HG02970 (cell line): Measurements from ENCODE around the gene C3orf20.
"Not testable (repeated sequence)": the region's sequence is repeated elsewhere in the genome, so short reads cannot be mapped to it uniquely, and the experiment has no call there.

ENCODE experiments used
- ATAC-seq: cut with Tn5 transposase; IDR thresholded peaks from one replicate; pipeline ENCODE4 v1.9.1; 2021; ENCODE audit warnings: mild to moderate bottlenecking, moderate library complexity, moderate number of reproducible peaks; ENCODE audit not compliant: unreplicated experiment, low FRiP score

C3orf20 gene

GRCh38 chr3:14806641-14807263 is 131.8 kb downstream of the C3orf20 start:
- ATAC-seq = no peak

- no peak for ATAC-seq
These were observed 133.1 kb downstream of the C3orf20 start for GRCh38 chr3:14808025-14808424.

GRCh38 chr3:14808502-14809266 is 133.7 kb downstream of the C3orf20 start:
- ATAC-seq = no peak

- not testable (repeated sequence) for ATAC-seq
These were observed 134.7 kb downstream of the C3orf20 start for GRCh38 chr3:14809611-14810010.

- no peak for ATAC-seq
These were observed 135.3 kb downstream of the C3orf20 start for GRCh38 chr3:14810070-14810791.

- no peak for ATAC-seq
These were observed 136.1 kb downstream of the C3orf20 start for GRCh38 chr3:14810801-14811661.

- no peak for ATAC-seq
These were observed 136.7 kb downstream of the C3orf20 start for GRCh38 chr3:14811684-14812083.

- no peak for ATAC-seq
These were observed 137.4 kb downstream of the C3orf20 start for GRCh38 chr3:14812196-14812790.

- no peak for ATAC-seq
These were observed 139.5 kb downstream of the C3orf20 start for GRCh38 chr3:14814411-14814871.

- ATAC-seq = no peak
These were observed 141.4 kb downstream of the C3orf20 start for GRCh38 chr3:14816359-14816758.

- ATAC-seq = no peak
These were observed 144.0 kb downstream of the C3orf20 start, which contains the start of gene FGD5 for GRCh38 chr3:14818804-14819500. Gene FGD5, plus strand, starts transcription at chr3:14818962. Its CDS starts 110 bp downstream, at chr3:14819072.

GRCh38 chr3:14819671-14820070 is 144.7 kb downstream of the C3orf20 start:
- no peak for ATAC-seq

- ATAC-seq = no peak
These were observed 145.2 kb downstream of the C3orf20 start for GRCh38 chr3:14820156-14820555.

- no peak for ATAC-seq
These were observed 146.2 kb downstream of the C3orf20 start for GRCh38 chr3:14821151-14821550.

GRCh38 chr3:14822134-14822533 is 147.2 kb downstream of the C3orf20 start:
- no peak for ATAC-seq
